Activated naive CD8-positive, alpha-beta T cell treated with anti-CD3 and anti-CD28 coated beads for 36 hours (primary cell): ENCODE results near the gene ARHGAP21. TPM values are rescaled to one million over a fixed set of nuclear protein-coding genes. Genes with fewer than 3 reads are reported as not detected.

Source experiments
- DNase-seq: peaks from one replicate; pipeline ENCODE4 v3.0.0; 2021
- H3K27ac Mint-ChIP-seq: one replicate; pipeline ENCODE4 v1.8.0; 2022; ENCODE audit warnings: mild to moderate bottlenecking, moderate library complexity, mixed read lengths
- H3K27me3 Mint-ChIP-seq: one replicate; pipeline ENCODE4 v1.8.0; 2022; ENCODE audit warnings: mild to moderate bottlenecking, mixed read lengths
- H3K36me3 Mint-ChIP-seq: one replicate; pipeline ENCODE4 v1.8.0; 2021; ENCODE audit warnings: mild to moderate bottlenecking, mixed read lengths
- H3K4me1 Mint-ChIP-seq: one replicate; pipeline ENCODE4 v1.8.0; 2021; ENCODE audit warnings: mixed read lengths
- H3K4me3 Mint-ChIP-seq: one replicate; pipeline ENCODE4 v1.8.0; 2022; ENCODE audit warnings: mild to moderate bottlenecking, moderate library complexity, mixed read lengths
- H3K9me3 Mint-ChIP-seq: one replicate; pipeline ENCODE4 v1.8.0; 2022; ENCODE audit warnings: mixed read lengths
- total RNA-seq, 2 experiments: library from RNA; stranded (reverse); gene quantifications; one replicate each; pipeline ENCODE4 v1.2.3, GENCODE V29; 2021

ARHGAP21 gene
- total RNA-seq, 2 experiments from 2014 or later = 22.1 to 22.4 TPM

DNA sequence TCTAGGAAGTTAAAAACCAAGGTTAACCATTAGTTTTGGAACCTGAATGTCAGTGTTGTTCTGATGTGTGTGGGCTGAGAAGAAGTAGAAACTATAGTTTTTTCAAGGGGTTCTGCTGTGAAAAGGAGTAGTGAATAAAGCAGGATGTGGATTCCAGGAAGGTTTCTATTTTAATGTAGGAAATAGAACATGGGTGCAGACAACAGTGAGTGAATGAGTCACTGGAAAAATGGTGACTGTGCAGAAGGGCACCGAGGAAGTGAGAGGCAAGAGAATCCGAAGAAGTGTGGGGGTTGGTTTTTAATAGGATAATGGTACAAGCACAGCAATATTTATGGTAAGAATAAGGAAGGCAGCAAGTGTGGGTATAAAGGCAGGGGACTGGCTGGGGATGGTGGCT, 120.4 kb downstream of the ARHGAP21 start:
- Mint-ChIP-seq H3K27ac (peak overlapping the region; percentile 80), H3K4me3 (no peak overlapping the region), H3K9me3 (no peaks in the 10 kb centered on the region), H3K4me1 (peaks cover 20% of the 10 kb centered on the region), H3K36me3 (peaks cover 22% of the 10 kb centered on the region), H3K27me3 (no peaks in the 10 kb centered on the region)
- DNase-seq = no peak

DNA sequence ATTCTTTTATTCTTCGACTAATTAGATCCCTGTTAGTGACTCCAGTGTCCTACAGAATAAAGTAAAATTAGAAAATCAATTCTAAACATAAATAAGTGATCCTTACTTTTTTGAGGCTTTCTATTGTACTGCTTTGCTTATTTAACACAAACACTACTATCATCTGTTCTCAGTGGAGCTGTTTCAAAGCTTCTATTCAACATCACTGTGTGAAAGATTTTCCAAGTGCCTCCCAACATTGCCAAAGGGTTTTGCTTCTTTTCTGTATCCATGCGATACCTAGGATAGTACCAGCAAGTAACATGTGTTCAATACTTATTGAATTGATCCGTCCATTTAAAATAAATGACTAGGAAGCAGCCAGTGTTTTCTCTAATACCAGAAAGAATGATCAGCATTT, 125.7 kb downstream of the ARHGAP21 start:
- H3K27ac Mint-ChIP-seq = no peak overlapping the region
- no peak for DNase-seq
- no peak overlapping the region for H3K4me3 Mint-ChIP-seq
- no peaks in the 10 kb centered on the region for H3K27me3 Mint-ChIP-seq
- peaks cover 21% of the 10 kb centered on the region for H3K36me3 Mint-ChIP-seq
- H3K9me3 Mint-ChIP-seq = no peaks in the 10 kb centered on the region
- peaks cover 10% of the 10 kb centered on the region for H3K4me1 Mint-ChIP-seq

DNA sequence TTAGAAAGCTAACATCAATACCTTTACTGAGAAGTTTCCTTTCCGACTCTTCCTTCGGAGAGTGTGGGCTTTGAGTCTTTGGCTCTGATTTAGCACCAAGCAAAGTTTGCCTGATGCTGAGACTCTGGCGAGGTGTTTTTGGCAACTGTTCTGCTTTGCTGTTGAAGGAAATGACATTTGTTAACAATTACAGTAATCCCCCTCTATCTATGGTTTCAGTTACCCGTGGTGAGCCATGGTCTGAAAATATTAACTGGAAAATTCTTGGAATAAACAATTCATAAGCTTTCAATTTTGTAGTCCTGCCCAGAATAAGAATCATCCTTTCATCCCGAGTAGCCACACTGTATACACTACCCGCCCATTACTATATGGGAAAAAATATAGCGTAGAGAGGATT, 126.3 kb downstream of the ARHGAP21 start:
- no peak overlapping the region for H3K4me3 Mint-ChIP-seq
- no peaks in the 10 kb centered on the region for H3K9me3 Mint-ChIP-seq
- H3K36me3 Mint-ChIP-seq = peaks cover 16% of the 10 kb centered on the region
- H3K27ac Mint-ChIP-seq = no peak overlapping the region
- H3K27me3 Mint-ChIP-seq = no peaks in the 10 kb centered on the region
- H3K4me1 Mint-ChIP-seq = peaks cover 5% of the 10 kb centered on the region
- no peak for DNase-seq

DNA sequence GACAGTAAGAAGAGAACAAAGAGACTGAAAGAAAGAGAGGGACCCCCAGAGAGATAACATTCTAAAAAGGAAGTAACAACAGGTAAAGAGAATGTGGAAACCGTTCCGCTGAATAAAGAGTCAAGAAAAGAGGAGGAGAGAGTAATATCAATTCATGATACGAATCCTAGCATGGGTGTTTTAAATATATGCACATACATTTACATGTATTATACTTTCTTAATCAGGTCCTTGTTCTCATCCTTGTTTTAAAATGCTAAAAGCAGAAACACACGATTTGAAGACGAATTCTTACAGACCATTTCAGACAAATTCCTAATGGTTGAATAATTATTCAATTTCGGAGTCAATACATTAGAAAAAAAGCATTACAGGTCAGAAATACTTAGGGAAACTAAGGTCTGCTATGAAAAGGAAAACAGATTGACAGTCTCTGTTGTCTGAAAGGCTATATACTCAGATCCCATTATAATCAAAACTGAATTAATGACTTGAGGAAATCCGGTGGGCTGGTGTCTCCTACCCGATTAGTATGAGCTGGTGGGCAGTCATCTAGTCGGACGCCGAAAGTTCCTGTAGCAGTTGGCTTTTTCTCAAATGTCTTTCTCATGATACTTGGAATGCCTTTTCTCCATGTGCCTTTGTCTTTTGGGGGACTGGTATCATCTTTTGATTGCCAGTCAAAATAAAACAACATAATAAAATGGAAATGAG, 127.3 kb downstream of the ARHGAP21 start:
- Mint-ChIP-seq H3K4me1 (peaks cover 2% of the 10 kb centered on the region), H3K27ac (no peak overlapping the region), H3K36me3 (peaks cover 18% of the 10 kb centered on the region), H3K4me3 (no peak overlapping the region), H3K27me3 (no peaks in the 10 kb centered on the region), H3K9me3 (no peaks in the 10 kb centered on the region)
- DNase-seq = no peak

DNA sequence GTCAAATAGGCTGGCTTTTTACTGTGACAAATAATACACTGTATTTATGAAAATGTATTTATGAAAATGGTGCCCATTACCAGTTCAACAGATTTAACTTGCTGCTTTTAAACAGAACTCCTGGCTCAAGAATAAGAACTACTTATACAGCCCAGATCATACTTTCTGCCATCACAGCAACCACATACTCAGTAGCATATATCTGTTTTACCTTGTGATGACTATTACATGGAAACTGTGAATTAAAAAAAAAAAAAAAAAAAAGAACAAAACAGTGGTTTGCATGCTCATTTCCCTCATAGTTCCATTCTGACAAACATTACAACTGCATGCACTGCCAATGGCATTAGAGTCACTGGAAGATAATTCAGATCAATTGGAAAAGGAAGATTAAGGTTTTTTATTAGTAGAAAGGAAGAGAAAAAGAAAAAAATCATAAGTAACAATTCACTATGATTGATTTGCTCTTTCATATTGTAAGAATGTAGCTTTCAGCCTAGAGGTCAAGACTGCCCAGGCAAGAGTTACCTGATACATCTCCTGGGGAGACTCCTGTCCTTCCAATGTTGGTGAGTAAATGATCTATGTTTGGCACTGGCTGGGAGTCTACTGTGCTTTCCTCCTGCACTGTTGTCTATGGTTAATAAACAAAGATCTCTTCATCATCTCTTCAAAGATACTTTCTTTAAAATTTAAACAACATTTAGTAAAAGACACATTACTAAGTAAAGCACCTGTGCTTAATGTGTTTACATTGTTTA, 132.8 kb downstream of the ARHGAP21 start:
- Mint-ChIP-seq H3K4me3 (no peak overlapping the region), H3K36me3 (peaks cover 18% of the 10 kb centered on the region), H3K27ac (no peak overlapping the region), H3K9me3 (no peaks in the 10 kb centered on the region), H3K4me1 (peaks cover 2% of the 10 kb centered on the region), H3K27me3 (no peaks in the 10 kb centered on the region)
- no peak for DNase-seq

DNA sequence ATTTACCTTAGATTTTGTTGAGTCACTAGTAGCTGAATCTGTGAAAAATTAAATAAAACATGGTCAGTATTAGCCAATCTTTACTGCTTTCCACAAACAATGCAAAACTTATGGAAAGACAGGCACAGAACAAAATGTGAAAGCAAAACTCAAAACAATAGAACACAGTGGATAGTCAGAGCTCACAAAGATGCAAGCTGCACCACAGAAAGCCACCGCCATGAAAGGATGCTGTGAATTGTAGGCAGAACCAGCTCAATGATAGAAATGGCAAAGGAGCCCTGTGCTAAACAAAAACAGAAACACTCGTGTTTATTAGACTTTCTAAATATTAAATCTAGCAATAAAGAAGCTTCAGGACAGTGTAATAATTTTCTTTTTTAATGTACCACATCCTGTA, 134.4 kb downstream of the ARHGAP21 start:
- peaks cover 2% of the 10 kb centered on the region for H3K4me1 Mint-ChIP-seq
- H3K4me3 Mint-ChIP-seq = no peak overlapping the region
- peaks cover 28% of the 10 kb centered on the region for H3K36me3 Mint-ChIP-seq
- H3K9me3 Mint-ChIP-seq = no peaks in the 10 kb centered on the region
- DNase-seq = no peak
- H3K27ac Mint-ChIP-seq = no peak overlapping the region
- H3K27me3 Mint-ChIP-seq = no peaks in the 10 kb centered on the region

DNA sequence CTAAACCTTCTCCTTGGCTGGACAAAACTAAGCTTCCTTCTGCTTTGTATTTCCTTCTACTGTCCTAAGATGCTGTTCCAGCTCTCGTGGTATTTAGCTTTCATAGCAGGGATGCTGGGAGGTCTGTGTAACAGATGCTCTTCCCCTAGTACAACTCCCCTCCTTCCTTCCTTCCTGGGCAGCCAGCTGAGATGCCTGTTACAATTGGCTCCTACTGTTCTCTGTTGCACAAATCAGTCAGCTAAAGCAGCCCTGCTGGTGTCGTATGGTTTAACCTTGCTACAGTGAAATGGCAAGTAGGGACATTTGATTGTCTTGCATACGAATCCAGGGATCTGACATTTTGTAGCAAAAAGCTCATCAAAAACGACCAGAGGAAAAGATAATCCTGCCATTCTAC, 143.8 kb downstream of the ARHGAP21 start:
- Mint-ChIP-seq H3K27ac (no peak overlapping the region), H3K9me3 (no peaks in the 10 kb centered on the region), H3K36me3 (peaks cover 4% of the 10 kb centered on the region), H3K4me3 (no peak overlapping the region), H3K27me3 (peaks cover 3% of the 10 kb centered on the region), H3K4me1 (peaks cover 7% of the 10 kb centered on the region)
- no peak for DNase-seq

DNA sequence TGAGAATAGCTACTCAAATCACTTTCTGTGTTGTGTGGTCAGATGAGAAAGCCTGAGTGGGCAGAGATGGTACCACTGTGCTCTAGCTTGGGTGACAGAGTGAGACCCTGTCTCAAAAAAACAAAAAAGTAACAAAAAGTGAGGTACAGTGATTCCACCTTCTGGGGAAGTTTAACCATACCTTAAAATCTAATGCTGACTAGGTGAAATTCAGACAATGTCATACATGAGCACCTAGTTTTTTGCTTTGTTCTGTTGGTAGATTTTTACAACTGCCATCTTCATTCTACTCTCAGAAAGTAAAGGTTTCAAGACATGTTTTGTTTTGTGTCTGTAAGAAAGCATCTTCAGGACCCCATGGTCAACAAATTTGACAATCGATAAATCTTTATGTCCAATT, 144.2 kb downstream of the ARHGAP21 start:
- Mint-ChIP-seq H3K4me1 (peaks cover 10% of the 10 kb centered on the region), H3K27ac (no peak overlapping the region), H3K9me3 (no peaks in the 10 kb centered on the region), H3K4me3 (no peak overlapping the region), H3K27me3 (peaks cover 7% of the 10 kb centered on the region), H3K36me3 (peaks cover 3% of the 10 kb centered on the region)
- DNase-seq = no peak

DNA sequence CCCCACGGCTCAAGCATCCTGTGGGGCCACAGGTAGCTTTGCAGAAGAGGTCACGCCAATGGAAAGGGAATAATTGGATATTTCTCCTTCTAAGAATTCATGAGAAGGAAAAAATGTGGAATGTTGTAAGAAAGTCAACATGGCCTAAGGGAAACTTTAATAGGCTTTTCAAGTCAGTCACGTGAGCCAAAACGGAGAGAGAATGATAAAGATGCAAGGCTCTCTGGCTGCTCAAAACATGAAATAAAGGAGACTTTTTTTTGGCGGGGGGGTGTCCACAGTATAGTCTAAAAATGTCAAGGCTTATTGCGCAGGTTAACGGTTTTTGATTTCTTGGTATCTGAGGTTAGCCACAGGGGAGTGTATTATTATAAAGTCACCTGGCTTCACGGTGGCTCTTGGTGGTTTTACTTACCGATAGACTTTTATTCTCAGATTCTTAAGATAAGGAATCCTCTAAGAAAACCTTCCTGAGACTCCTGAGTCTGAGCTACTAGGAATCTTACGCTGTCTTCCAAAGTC, 148.1 kb downstream of the ARHGAP21 start:
- Mint-ChIP-seq H3K9me3 (no peaks in the 10 kb centered on the region), H3K27me3 (peaks cover 10% of the 10 kb centered on the region), H3K4me3 (no peak overlapping the region), H3K27ac (no peak overlapping the region), H3K4me1 (peaks cover 10% of the 10 kb centered on the region), H3K36me3 (no peaks in the 10 kb centered on the region)
- DNase-seq = no peak

DNA sequence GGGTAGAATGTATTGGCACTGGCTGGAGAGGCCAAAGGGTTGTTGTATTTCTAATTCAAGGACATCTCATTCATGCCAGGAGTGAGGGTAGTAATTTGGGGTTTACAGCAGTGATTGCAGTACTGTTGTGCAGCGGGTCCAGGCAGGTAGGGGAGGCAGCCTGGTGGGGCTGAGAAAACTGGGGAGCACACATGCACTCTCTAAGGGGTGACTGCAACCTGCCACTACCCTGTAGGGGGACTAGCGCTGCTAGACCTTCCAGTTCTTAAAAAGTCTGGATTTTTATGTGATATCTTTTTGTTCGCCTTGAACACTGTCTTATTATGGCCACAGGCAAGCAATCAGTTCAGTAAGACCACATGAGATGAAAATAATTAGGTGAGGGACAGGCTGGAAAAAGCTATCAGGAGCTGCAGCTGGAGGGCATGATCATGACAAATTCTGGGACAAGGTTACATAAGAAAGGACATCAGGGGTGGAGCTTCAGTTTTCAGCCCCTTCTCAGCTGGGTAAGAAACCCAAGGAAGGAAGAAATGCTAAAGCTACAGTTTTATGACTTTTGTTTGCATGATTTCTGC, 149.0 kb downstream of the ARHGAP21 start:
- Mint-ChIP-seq H3K9me3 (no peaks in the 10 kb centered on the region), H3K36me3 (no peaks in the 10 kb centered on the region), H3K27me3 (peaks cover 11% of the 10 kb centered on the region), H3K4me1 (peaks cover 10% of the 10 kb centered on the region), H3K27ac (no peak overlapping the region), H3K4me3 (no peak overlapping the region)
- DNase-seq = no peak

DNA sequence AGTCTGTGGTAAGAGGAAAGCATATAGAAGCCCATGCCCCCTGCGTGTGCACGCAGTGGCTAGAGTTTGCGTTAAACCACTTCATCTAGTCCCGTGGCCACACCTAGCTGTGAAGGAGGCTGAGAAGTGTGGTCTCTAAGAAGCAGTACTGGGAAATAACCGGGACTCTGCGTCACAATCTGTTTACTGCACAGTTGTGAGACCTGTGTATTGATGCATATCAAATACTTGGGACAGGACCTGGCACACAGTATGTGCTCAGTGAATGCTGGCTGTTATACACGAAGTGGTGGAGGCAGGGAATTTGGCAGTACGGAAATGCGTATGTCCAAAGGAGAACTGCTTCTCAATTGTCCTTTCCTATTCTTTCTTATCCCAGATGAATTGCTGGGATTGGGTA, 149.5 kb downstream of the ARHGAP21 start:
- no peak overlapping the region for H3K27ac Mint-ChIP-seq
- H3K4me1 Mint-ChIP-seq = peaks cover 10% of the 10 kb centered on the region
- H3K9me3 Mint-ChIP-seq = no peaks in the 10 kb centered on the region
- H3K27me3 Mint-ChIP-seq = peaks cover 11% of the 10 kb centered on the region
- no peak overlapping the region for H3K4me3 Mint-ChIP-seq
- H3K36me3 Mint-ChIP-seq = no peaks in the 10 kb centered on the region
- DNase-seq = no peak

DNA sequence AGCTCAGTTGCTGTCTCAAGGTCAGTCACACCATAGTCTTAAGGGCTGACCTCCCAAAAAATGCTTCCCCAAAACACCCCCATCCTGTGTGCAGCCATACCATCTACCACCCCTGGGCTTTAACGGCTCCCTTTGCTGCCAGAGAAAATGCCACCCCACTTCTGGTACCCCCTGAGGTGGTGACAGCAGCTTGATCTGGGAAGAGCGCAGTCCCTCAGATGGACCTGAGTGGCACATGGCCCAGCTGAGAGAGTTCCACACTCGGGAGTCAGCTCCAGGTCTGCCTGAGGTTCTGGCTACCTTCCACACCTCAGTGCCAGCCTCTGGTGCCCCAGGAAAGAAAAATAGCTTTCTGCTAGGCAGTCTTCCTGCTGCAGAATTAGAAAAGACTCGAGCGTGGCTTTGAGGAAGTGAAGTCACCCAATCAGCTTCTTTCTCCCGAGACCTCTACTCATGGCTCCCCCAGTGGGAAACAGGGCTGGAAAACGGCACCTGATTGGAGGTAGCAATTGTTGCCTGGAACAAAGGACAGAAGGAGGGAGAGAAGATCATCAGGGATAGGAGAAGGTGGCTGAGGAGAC, 151.7 kb downstream of the ARHGAP21 start:
- no peaks in the 10 kb centered on the region for H3K9me3 Mint-ChIP-seq
- H3K27ac Mint-ChIP-seq = no peak overlapping the region
- no peak for DNase-seq
- H3K36me3 Mint-ChIP-seq = no peaks in the 10 kb centered on the region
- peaks cover 14% of the 10 kb centered on the region for H3K27me3 Mint-ChIP-seq
- H3K4me3 Mint-ChIP-seq = no peak overlapping the region
- peaks cover 10% of the 10 kb centered on the region for H3K4me1 Mint-ChIP-seq

DNA sequence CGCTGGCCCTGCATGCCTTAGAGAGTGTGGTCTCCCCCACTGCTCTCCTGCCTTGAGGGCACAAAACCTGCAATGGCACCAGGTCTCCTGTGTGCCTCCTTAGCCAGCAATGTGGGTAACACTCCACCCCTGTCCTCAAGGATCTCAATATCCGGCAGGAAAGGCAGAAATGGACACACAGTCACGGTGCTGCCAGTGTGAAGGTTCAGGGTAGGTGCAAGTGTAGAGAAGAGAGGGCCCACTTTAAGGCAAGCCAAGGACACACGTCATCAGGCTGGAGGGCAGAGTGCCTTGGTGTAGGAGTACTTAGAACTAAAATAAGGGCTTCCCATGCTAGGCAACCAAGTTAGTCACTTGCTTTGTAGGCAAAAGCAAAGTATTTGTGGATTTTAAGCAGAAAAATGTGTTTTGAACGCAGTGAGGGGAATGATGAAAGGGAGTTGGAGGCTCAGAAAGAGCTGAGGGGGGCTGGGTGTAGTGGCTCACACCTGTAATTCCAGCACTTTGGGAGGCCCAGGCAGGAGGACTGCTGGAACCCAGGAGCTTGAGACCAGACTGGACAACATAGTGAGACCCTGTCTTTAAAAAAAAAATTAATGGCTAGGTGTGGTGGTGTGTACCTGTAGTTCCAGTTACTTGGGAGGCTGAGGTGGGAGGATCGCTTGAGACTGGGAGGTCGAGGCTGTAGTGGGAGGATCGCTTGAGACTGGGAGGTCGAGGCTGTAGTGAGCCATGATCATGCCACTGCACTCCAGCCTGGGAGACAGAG, 152.8 kb downstream of the ARHGAP21 start:
- H3K4me1 Mint-ChIP-seq = peaks cover 8% of the 10 kb centered on the region
- H3K36me3 Mint-ChIP-seq = no peaks in the 10 kb centered on the region
- H3K27me3 Mint-ChIP-seq = peaks cover 14% of the 10 kb centered on the region
- H3K9me3 Mint-ChIP-seq = no peaks in the 10 kb centered on the region
- H3K4me3 Mint-ChIP-seq = no peak overlapping the region
- no peak overlapping the region for H3K27ac Mint-ChIP-seq
- no peak for DNase-seq

DNA sequence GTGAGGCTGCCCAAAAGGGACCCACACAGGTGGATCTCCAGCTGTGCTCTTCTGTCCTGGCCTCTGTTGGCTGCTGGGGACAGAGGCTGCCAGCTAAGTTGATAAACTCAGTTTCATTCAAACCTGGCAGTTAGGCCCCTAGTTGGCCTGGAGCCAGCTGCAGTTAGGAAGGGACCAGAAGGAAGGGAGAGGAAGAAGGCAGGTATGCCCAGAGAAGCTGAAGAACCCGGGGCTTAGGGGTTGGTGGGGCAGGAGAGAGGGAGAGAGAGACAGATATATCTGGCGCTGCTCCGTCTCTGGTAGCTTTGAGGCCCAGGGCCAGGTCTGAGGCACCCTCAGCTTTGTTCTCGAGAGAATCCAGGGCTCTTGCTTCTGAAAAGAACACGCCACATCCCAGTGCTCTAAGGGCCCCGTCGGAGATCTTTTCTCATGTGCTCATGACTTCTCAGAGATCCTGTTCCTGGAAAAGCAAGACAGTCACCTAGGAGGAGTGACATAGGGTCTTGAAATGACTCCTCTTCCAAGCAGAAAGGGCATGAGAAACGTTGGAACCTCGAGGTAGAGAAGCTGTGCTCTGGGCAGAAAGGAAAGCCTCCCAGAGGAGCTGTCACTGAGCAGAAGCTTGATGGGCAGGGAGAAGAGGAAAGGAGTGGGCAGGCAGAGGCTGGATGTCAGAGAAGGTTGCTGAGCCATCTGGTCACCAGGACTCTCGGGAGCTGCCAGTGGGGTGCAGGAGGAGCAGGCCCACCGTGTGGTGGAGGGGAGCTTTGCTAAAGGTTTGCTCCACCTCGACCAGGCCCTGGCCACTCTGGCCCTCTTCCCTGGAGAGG, 153.6 kb downstream of the ARHGAP21 start:
- no peak overlapping the region for H3K4me3 Mint-ChIP-seq
- no peak overlapping the region for H3K27ac Mint-ChIP-seq
- peaks cover 3% of the 10 kb centered on the region for H3K4me1 Mint-ChIP-seq
- no peaks in the 10 kb centered on the region for H3K36me3 Mint-ChIP-seq
- H3K27me3 Mint-ChIP-seq = peaks cover 11% of the 10 kb centered on the region
- no peaks in the 10 kb centered on the region for H3K9me3 Mint-ChIP-seq
- no peak for DNase-seq
